ENCODE measurements around the gene PRKAA2. TPM values are rescaled to one million over a fixed set of nuclear protein-coding genes. Genes with fewer than 3 reads are reported as not detected.

Gene PRKAA2
- total RNA-seq, 1 experiment from 2014 or later = 11.1 TPM

DNA sequence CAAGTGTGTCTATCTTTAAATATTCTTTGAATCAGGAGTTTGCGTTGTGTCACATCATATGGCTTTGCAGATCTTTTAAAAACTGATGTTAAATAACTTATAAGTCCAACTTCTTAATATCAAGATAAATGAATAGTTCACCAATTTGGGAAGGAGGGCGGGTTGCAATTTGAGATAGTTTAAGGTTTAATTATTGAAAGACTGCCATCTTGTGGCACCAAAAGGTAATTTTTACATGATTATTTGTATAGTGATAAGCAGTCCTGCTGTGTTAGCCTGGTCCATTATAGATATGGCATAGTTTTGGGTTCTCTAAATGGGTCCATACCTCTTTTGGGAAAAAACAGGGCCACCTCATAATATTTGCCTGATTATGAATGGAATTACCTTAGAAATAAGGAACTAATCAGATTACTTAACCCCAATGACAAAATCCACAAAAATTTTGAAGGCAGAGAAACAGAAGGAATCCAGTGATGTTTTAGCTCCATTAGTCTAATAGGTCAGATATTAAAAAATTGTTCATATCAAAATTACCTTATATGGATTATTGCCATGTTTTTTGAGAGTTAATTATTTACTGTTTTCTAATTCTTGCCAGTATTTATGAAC lies 64.3 kb downstream of the PRKAA2 start:
- no peaks in the 10 kb centered on the region for H3K27me3 ChIP-seq (ENCODE audit: control insufficient read depth, insufficient read depth, low read length)
- peaks cover 7% of the 10 kb centered on the region for H3K4me1 ChIP-seq (ENCODE audit: control insufficient read depth, insufficient read depth, low read length)
- POLR2A ChIA-PET = no interaction called here
- DNase-seq (ENCODE audit: low read depth, low spot score) (peak; percentile 57), ATAC-seq (peak; percentile 78)
- TF ChIP-seq, protein P1, sequence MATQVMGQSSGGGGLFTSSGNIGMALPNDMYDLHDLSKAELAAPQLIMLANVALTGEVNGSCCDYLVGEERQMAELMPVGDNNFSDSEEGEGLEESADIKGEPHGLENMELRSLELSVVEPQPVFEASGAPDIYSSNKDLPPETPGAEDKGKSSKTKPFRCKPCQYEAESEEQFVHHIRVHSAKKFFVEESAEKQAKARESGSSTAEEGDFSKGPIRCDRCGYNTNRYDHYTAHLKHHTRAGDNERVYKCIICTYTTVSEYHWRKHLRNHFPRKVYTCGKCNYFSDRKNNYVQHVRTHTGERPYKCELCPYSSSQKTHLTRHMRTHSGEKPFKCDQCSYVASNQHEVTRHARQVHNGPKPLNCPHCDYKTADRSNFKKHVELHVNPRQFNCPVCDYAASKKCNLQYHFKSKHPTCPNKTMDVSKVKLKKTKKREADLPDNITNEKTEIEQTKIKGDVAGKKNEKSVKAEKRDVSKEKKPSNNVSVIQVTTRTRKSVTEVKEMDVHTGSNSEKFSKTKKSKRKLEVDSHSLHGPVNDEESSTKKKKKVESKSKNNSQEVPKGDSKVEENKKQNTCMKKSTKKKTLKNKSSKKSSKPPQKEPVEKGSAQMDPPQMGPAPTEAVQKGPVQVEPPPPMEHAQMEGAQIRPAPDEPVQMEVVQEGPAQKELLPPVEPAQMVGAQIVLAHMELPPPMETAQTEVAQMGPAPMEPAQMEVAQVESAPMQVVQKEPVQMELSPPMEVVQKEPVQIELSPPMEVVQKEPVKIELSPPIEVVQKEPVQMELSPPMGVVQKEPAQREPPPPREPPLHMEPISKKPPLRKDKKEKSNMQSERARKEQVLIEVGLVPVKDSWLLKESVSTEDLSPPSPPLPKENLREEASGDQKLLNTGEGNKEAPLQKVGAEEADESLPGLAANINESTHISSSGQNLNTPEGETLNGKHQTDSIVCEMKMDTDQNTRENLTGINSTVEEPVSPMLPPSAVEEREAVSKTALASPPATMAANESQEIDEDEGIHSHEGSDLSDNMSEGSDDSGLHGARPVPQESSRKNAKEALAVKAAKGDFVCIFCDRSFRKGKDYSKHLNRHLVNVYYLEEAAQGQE (IDR thresholded peaks at IDR 0.05; ENCODE audit: insufficient read depth in 1 of 2, low read depth in 2 of 2, low read length in 1 of 2) = no peak
- TF ChIP-seq, protein P2, sequence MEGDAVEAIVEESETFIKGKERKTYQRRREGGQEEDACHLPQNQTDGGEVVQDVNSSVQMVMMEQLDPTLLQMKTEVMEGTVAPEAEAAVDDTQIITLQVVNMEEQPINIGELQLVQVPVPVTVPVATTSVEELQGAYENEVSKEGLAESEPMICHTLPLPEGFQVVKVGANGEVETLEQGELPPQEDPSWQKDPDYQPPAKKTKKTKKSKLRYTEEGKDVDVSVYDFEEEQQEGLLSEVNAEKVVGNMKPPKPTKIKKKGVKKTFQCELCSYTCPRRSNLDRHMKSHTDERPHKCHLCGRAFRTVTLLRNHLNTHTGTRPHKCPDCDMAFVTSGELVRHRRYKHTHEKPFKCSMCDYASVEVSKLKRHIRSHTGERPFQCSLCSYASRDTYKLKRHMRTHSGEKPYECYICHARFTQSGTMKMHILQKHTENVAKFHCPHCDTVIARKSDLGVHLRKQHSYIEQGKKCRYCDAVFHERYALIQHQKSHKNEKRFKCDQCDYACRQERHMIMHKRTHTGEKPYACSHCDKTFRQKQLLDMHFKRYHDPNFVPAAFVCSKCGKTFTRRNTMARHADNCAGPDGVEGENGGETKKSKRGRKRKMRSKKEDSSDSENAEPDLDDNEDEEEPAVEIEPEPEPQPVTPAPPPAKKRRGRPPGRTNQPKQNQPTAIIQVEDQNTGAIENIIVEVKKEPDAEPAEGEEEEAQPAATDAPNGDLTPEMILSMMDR (IDR thresholded peaks at IDR 0.05) = peak; percentile 59; the same call in 1 of the 2 replicates
- peaks cover under 1% of the 10 kb centered on the region; the same call in 1 of the 2 replicates for H3K9me3 ChIP-seq (ENCODE audit: control insufficient read depth, insufficient read depth, low read depth, low read length)
- peaks cover 13% of the 10 kb centered on the region for H3K36me3 ChIP-seq (ENCODE audit: control insufficient read depth, insufficient read depth, low read length)
- no TSS peak for BruUV-seq (replicated peaks)
- in situ Hi-C loops (cut with HindIII; ENCODE audit: low pct_unique_long_range_greater_than_20kb, low sequenced_read_pairs) (no loop called here), intact Hi-C loops (cut with micrococcal nuclease; ENCODE audit: unreplicated experiment) (loop anchor here (5.0 kb wide), 2 partner anchors 62 to 122 kb away; partner anchors contain the start of gene PRKAA2)
- CTCF ChIA-PET = interaction anchor here (0.5 to 1.1 kb wide), 4 partner anchors 119 to 188 kb away, joined by 3 to 6 read pairs (median 3); no protein-coding TSS in a partner anchor
- no peak overlapping the region for H3K4me3 ChIP-seq (ENCODE audit: low read depth in 2 of 2, low read length in 2 of 2)
- no peak overlapping the region for H3K27ac ChIP-seq (ENCODE audit: low read length)

DNA sequence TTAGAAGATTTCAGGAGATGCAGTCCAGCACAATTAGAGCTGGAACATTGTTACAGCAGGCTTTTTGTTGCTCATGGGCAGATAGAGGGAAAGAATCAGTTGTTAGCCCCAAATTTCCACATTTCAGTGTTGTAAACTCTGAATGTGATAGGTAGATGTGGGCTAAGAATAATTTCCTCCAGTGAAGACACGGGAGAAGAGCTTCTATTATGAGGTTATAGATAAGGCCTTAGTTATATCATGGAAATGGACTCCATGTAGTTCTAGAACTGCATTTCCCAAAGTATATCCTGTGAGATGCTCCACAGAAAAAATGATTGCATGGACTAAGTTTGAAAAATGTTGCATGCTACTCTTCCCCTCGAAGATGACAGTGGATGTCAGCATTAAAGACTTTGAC lies 64.9 kb downstream of the PRKAA2 start:
- in situ Hi-C loops (cut with HindIII; ENCODE audit: low pct_unique_long_range_greater_than_20kb, low sequenced_read_pairs) = no loop called here

More for the DNA sequence above, 64.9 kb downstream of the PRKAA2 start:
- Histone ChIP-seq H3K27ac (ENCODE audit: low read length) (no peak overlapping the region), H3K4me1 (ENCODE audit: control insufficient read depth, insufficient read depth, low read length) (peaks cover 7% of the 10 kb centered on the region), H3K36me3 (ENCODE audit: control insufficient read depth, insufficient read depth, low read length) (peaks cover 11% of the 10 kb centered on the region), H3K9me3 (ENCODE audit: control insufficient read depth, insufficient read depth, low read depth, low read length) (no peaks in the 10 kb centered on the region), H3K27me3 (ENCODE audit: control insufficient read depth, insufficient read depth, low read length) (no peaks in the 10 kb centered on the region), H3K4me3 (ENCODE audit: low read depth in 2 of 2, low read length in 2 of 2) (no peak overlapping the region)
- CTCF ChIA-PET = interaction anchor here (0.5 to 1.1 kb wide), 3 partner anchors 120 to 133 kb away, joined by 3 read pairs; no protein-coding TSS in a partner anchor
- BruUV-seq (replicated peaks) = no TSS peak
- POLR2A ChIA-PET = no interaction called here
- DNase-seq (ENCODE audit: low read depth, low spot score) = no peak
- no peak for ATAC-seq
- no peak for TF ChIP-seq SIN3A (IDR thresholded peaks at IDR 0.05; ENCODE audit: borderline replicate concordance, insufficient read depth, low read depth, low read length)
- TF ChIP-seq TCF7L2 (IDR thresholded peaks at IDR 0.05; ENCODE audit: low read depth, low read length) = no peak
- TF ChIP-seq, protein P2 (IDR thresholded peaks at IDR 0.05) = no peak
- TF ChIP-seq, protein P1 (IDR thresholded peaks at IDR 0.05; ENCODE audit: insufficient read depth in 1 of 2, low read depth in 2 of 2, low read length in 1 of 2) = no peak
- no peak for TF ChIP-seq POLR2AphosphoS5 (IDR thresholded peaks at IDR 0.05; ENCODE audit: low read depth, low read length)
- intact Hi-C loops (cut with micrococcal nuclease; ENCODE audit: unreplicated experiment) = loop anchor here (5.0 kb wide), 2 partner anchors 63 to 123 kb away; partner anchors contain the start of gene PRKAA2

Measured in Panc1 (cell line).